Measurements from ENCODE around the gene RNF113B. TPM values are rescaled to one million over a fixed set of nuclear protein-coding genes. Genes with fewer than 3 reads are reported as not detected.

Gene RNF113B
- total and polyA plus RNA-seq, 2 of the 4 experiments (the other 2 are of a cell fraction): not detected

DNA sequence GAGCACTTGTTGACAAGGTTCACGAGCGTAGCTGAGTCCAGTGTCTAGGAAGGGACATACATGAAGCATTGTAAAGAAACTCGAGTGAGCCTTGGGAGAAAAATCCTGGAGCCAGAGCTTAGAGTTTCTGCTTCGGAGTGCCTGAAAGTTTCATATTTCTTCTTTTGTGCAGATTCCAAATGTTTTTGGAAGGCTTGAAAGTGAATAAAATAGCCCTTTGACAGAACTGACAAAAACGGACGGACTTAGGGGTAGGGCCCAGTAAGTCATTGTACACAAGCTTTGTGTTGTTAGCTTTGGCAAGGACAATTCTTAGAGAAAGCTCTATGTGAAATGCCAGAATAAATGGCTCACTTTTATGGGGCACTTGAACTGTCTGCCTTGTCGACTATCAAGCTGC, 2.8 kb downstream of the RNF113B start:
- H3K9me3 ChIP-seq (ENCODE audit: control insufficient read depth, insufficient read depth, low read length): no peaks in the 10 kb centered on the region
- H4K5ac ChIP-seq (ENCODE audit: low read depth, low read length): peak overlapping the region; percentile 50
- H3K9ac ChIP-seq (ENCODE audit: low read depth, low read length): peak overlapping the region; percentile 36
- H4K8ac ChIP-seq (ENCODE audit: low read depth in 2 of 2, low read length in 2 of 2): peak overlapping the region; percentile 26 to 87
- peak overlapping the region; percentile 97 for H3K56ac ChIP-seq (ENCODE audit: extremely low read depth, insufficient read depth, low read length)
- peak overlapping the region; percentile 91 for H2BK5ac ChIP-seq (ENCODE audit: low read depth, low read length, poor library complexity, severe bottlenecking)
- no peak overlapping the region for H2AK9ac ChIP-seq (replicated peaks; ENCODE audit: low read depth, low read length, poor library complexity)
- H4K20me1 ChIP-seq (ENCODE audit: insufficient read depth, low read length): peaks cover 16% of the 10 kb centered on the region; the same call in 1 of the 2 replicates
- H2BK20ac ChIP-seq (ENCODE audit: low read depth, low read length): peak overlapping the region; percentile 90
- intact Hi-C loops (cut with micrococcal nuclease) (no loop called here), dilution Hi-C loops (cut with HindIII; ENCODE audit: low sequenced_read_pairs, unreplicated experiment) (no loop called here), in situ Hi-C loops (cut with MboI; ENCODE audit: low sequenced_read_pairs) (loop anchor here (5.0 kb wide), 1 partner anchor 43 kb away; no protein-coding TSS in a partner anchor)
- peak overlapping the region; percentile 87 for H3K27ac ChIP-seq (ENCODE audit: insufficient read depth, low read length)
- peak overlapping the region; percentile 90 for H3K23ac ChIP-seq (ENCODE audit: low read depth, low read length)
- peaks cover 37% of the 10 kb centered on the region for H3K4me1 ChIP-seq (ENCODE audit: control insufficient read depth, insufficient read depth, low read length)
- no peak overlapping the region for H3K4me3 ChIP-seq (ENCODE audit: insufficient read depth, low read depth, low read length)
- WGBS, 2 experiments (ENCODE audit: extremely low coverage in 2 of 2, insufficient read length in 1 of 2): 0% methylated on average over 3 of the region's 7 CpGs; no CpG with 5 or more reads in 1 of the 2 experiments
- peaks cover 16% of the 10 kb centered on the region for H3K36me3 ChIP-seq (ENCODE audit: control insufficient read depth, insufficient read depth, low read length)
- H2AFZ ChIP-seq (replicated peaks; ENCODE audit: low read length, poor library complexity): no peak overlapping the region
- peaks cover 15% of the 10 kb centered on the region for H3K9me1 ChIP-seq (ENCODE audit: insufficient read depth, low read length)
- BruUV-seq (replicated peaks): no TSS peak
- H3K27me3 ChIP-seq (ENCODE audit: control insufficient read depth, insufficient read depth, low read length): no peaks in the 10 kb centered on the region
- peak overlapping the region; percentile 69 for H3K14ac ChIP-seq (replicated peaks; ENCODE audit: low read depth, low read length)
- peak overlapping the region; percentile 71 for H3K4me2 ChIP-seq (ENCODE audit: low read depth, low read length)
- peak overlapping the region; percentile 76 for H2BK15ac ChIP-seq (ENCODE audit: low read depth, low read length)
- CTCF ChIA-PET: interaction anchor here (1.0 kb wide), 1 partner anchor 41 kb away, joined by 5 read pairs; no protein-coding TSS in a partner anchor
- peak overlapping the region; percentile 91 for H3K4ac ChIP-seq (ENCODE audit: low read depth, low read length)
- peak overlapping the region; percentile 93 for H2BK120ac ChIP-seq (ENCODE audit: low read depth, low read length)
- TF ChIP-seq POLR2A (IDR thresholded peaks at IDR 0.05; ENCODE audit: low read depth, low read length) (peak; percentile 23; the same call in 1 of the 2 replicates), CTCF (conservative IDR thresholded peaks at IDR 0.05; ENCODE audit: low read depth, low read length) (no peak)
- DNase-seq (no peak), ATAC-seq (ENCODE audit: low read depth) (no peak)
- peak overlapping the region; percentile 65 for H3K18ac ChIP-seq (ENCODE audit: low read depth, low read length)
- peaks cover 34 to 79% of the 10 kb centered on the region in 2 experiments for H3K79me1 ChIP-seq (ENCODE audit: low read depth in 1 of 2, low read length in 2 of 2)
- peak overlapping the region; percentile 98 for H4K91ac ChIP-seq (ENCODE audit: insufficient read depth, low read depth, low read length)
- POLR2A ChIA-PET (ENCODE audit: unreplicated experiment): interaction anchor here (1.0 kb wide), 1 partner anchor 120 kb away, joined by 3 read pairs; no protein-coding TSS in a partner anchor
- peak overlapping the region; percentile 94 for H2AK5ac ChIP-seq (ENCODE audit: low read depth, low read length)
